Measurements from ENCODE around the gene ZBTB16. TPM values are rescaled to one million over a fixed set of nuclear protein-coding genes. Genes with fewer than 3 reads are reported as not detected.

ZBTB16 gene
- total RNA-seq, 3 donors from 2014 or later = 4.9 to 82.1 (median 48.8) TPM

- DNase-seq (no peak), ATAC-seq (no peak)
- intact Hi-C loops (cut with DNase I, micrococcal nuclease) = no loop called here
- Histone ChIP-seq H3K36me3 (ENCODE audit: low read depth) (no peaks in the 10 kb centered on the region), H3K4me1 (ENCODE audit: low read depth) (peaks cover 38% of the 10 kb centered on the region), H3K9me3 (no peaks in the 10 kb centered on the region), H3K4me3 (no peak overlapping the region)
- TF ChIP-seq CTCF (IDR thresholded peaks at IDR 0.05) = no peak
These were observed 76.2 kb downstream of the ZBTB16 start for GRCh38 chr11:114135737-114136151.

GRCh38 chr11:114136686-114137640 is 77.5 kb downstream of the ZBTB16 start:
- no peak for TF ChIP-seq CTCF (IDR thresholded peaks at IDR 0.05)
- Histone ChIP-seq H3K36me3 (ENCODE audit: low read depth) (no peaks in the 10 kb centered on the region), H3K9me3 (no peaks in the 10 kb centered on the region), H3K4me1 (ENCODE audit: low read depth) (peaks cover 33% of the 10 kb centered on the region), H3K4me3 (no peak overlapping the region)
- intact Hi-C loops (cut with DNase I, micrococcal nuclease) = no loop called here
- DNase-seq (no peak), ATAC-seq (peak; percentile 49)

- DNase-seq = no peak
- H3K9me3 ChIP-seq = no peaks in the 10 kb centered on the region
- H3K4me3 ChIP-seq = no peak overlapping the region
- H3K36me3 ChIP-seq (ENCODE audit: low read depth) = no peaks in the 10 kb centered on the region
- no peak for TF ChIP-seq CTCF (IDR thresholded peaks at IDR 0.05)
- no peak for ATAC-seq
- peaks cover 34% of the 10 kb centered on the region for H3K4me1 ChIP-seq (ENCODE audit: low read depth)
- intact Hi-C loops (cut with DNase I, micrococcal nuclease) = no loop called here
These were observed 78.3 kb downstream of the ZBTB16 start for GRCh38 chr11:114137838-114138237.

GRCh38 chr11:114138411-114138810 is 78.9 kb downstream of the ZBTB16 start:
- no peak for DNase-seq
- intact Hi-C loops (cut with DNase I, micrococcal nuclease) = no loop called here
- ATAC-seq = no peak
- Histone ChIP-seq H3K4me1 (ENCODE audit: low read depth) (peaks cover 35% of the 10 kb centered on the region), H3K36me3 (ENCODE audit: low read depth) (no peaks in the 10 kb centered on the region), H3K4me3 (no peak overlapping the region), H3K9me3 (no peaks in the 10 kb centered on the region)
- no peak for TF ChIP-seq CTCF (IDR thresholded peaks at IDR 0.05)

GRCh38 chr11:114140826-114141225 is 81.3 kb downstream of the ZBTB16 start:
- TF ChIP-seq CTCF (IDR thresholded peaks at IDR 0.05) = no peak
- no peaks in the 10 kb centered on the region for H3K9me3 ChIP-seq
- intact Hi-C loops (cut with DNase I, micrococcal nuclease) = no loop called here
- DNase-seq = no peak
- no peaks in the 10 kb centered on the region for H3K36me3 ChIP-seq (ENCODE audit: low read depth)
- ATAC-seq = no peak
- peaks cover 51% of the 10 kb centered on the region for H3K4me1 ChIP-seq (ENCODE audit: low read depth)
- no peak overlapping the region for H3K4me3 ChIP-seq

Data from mucosa of descending colon (tissue), 3 donors.